Loucy (cell line): ENCODE measurements around the gene TACO1.

Source experiments
- H2AFZ ChIP-seq: fragments of 200-600 bp; sonication (generic); 2 replicates; pipeline ENCODE4 v1.6.0; 2016; ENCODE audit warnings: antibody characterized with exemption, mild to moderate bottlenecking, low read length, moderate library complexity
- H3F3A ChIP-seq: fragments of 200-600 bp; 2 replicates; pipeline ENCODE4 v1.6.0; 2016; ENCODE audit warnings: antibody characterized with exemption, low read depth, mild to moderate bottlenecking
- H3K27me3 ChIP-seq: fragments of 200-600 bp; sonication (generic); 2 replicates; pipeline ENCODE4 v1.6.1; 2014; ENCODE audit warnings: low read length, mild to moderate bottlenecking; ENCODE audit not compliant: insufficient read depth, poor library complexity, severe bottlenecking
- H3K36me3 ChIP-seq: fragments of 200-600 bp; sonication (generic); 2 replicates; pipeline ENCODE4 v1.6.1; 2016; ENCODE audit warnings: low read length; ENCODE audit not compliant: insufficient read depth
- H3K4me1 ChIP-seq: fragments of 200-600 bp; sonication (generic); 2 replicates; pipeline ENCODE4 v1.5.1; 2014; ENCODE audit warnings: low read length, mild to moderate bottlenecking; ENCODE audit not compliant: insufficient read depth, poor library complexity, severe bottlenecking
- H3K4me2 ChIP-seq: fragments of 200-600 bp; sonication (generic); 2 replicates; pipeline ENCODE4 v1.6.0; 2014; ENCODE audit warnings: antibody characterized with exemption, low read length, low read depth, mild to moderate bottlenecking; ENCODE audit not compliant: poor library complexity, severe bottlenecking
- H3K4me3 ChIP-seq: fragments of 200-600 bp; sonication (generic); 2 replicates; pipeline ENCODE4 v1.5.1; 2014; ENCODE audit warnings: low read length, mild to moderate bottlenecking, mixed read lengths; ENCODE audit not compliant: poor library complexity, severe bottlenecking
- H3K79me2 ChIP-seq: fragments of 200-600 bp; sonication (generic); 2 replicates; pipeline ENCODE4 v1.6.1; 2014; ENCODE audit warnings: low read length; ENCODE audit not compliant: insufficient read depth
- H3K9ac ChIP-seq: fragments of 200-600 bp; sonication (generic); 2 replicates; pipeline ENCODE4 v1.6.0; 2014; ENCODE audit warnings: mild to moderate bottlenecking, low read depth, low read length, moderate library complexity; ENCODE audit not compliant: poor library complexity, severe bottlenecking
- H3K9me2 ChIP-seq: fragments of 200-600 bp; sonication (generic); replicated peaks from 2 replicates; pipeline ENCODE4 v1.6.1; 2016; ENCODE audit warnings: low read depth, low read length, mixed read lengths
- H3K9me3 ChIP-seq: fragments of 200-600 bp; sonication (generic); 2 replicates; pipeline ENCODE4 v1.6.1; 2014; ENCODE audit warnings: mild to moderate bottlenecking, antibody characterized with exemption, low read length, low read depth; ENCODE audit not compliant: insufficient read depth
- H4K20me1 ChIP-seq: fragments of 200-600 bp; sonication (generic); 2 replicates; pipeline ENCODE4 v1.6.0; 2014; ENCODE audit warnings: antibody characterized with exemption, low read length, mild to moderate bottlenecking; ENCODE audit not compliant: insufficient read depth, poor library complexity, severe bottlenecking
- CTCF ChIP-seq: fragments of 200-600 bp; sonication (generic); conservative IDR thresholded peaks from 2 replicates; pipeline ENCODE4 v1.5.1; 2014; ENCODE audit warnings: mild to moderate bottlenecking, antibody characterized with exemption, low read length
- EZH2phosphoT487 ChIP-seq: fragments of 200-600 bp; IDR thresholded peaks from 2 replicates; pipeline ENCODE4 v1.6.1; 2018; ENCODE audit warnings: antibody characterized with exemption, mild to moderate bottlenecking, moderate library complexity, borderline replicate concordance

Gene TACO1

GRCh38 chr17:63610854-63611253 is 10.2 kb downstream of the TACO1 start:
- H3K79me2 ChIP-seq = no peaks in the 10 kb centered on the region
- no peaks in the 10 kb centered on the region for H3K9me2 ChIP-seq
- H4K20me1 ChIP-seq = no peaks in the 10 kb centered on the region
- H3K9ac ChIP-seq = no peak overlapping the region
- no peak overlapping the region for H2AFZ ChIP-seq
- no peak for TF ChIP-seq CTCF
- H3K4me2 ChIP-seq = no peak overlapping the region
- H3K4me1 ChIP-seq = no peaks in the 10 kb centered on the region
- H3K4me3 ChIP-seq = no peak overlapping the region
- peaks cover 20% of the 10 kb centered on the region; the same call in 1 of the 2 replicates for H3K36me3 ChIP-seq
- H3K9me3 ChIP-seq = no peaks in the 10 kb centered on the region
- no peaks in the 10 kb centered on the region for H3K27me3 ChIP-seq
- no peaks in the 10 kb centered on the region for H3F3A ChIP-seq

- no peak overlapping the region for H3K9ac ChIP-seq
- no peaks in the 10 kb centered on the region for H3F3A ChIP-seq
- H4K20me1 ChIP-seq = no peaks in the 10 kb centered on the region
- no peaks in the 10 kb centered on the region for H3K27me3 ChIP-seq
- H3K4me2 ChIP-seq = no peak overlapping the region
- no peaks in the 10 kb centered on the region for H3K9me2 ChIP-seq
- no peak overlapping the region for H3K4me3 ChIP-seq
- TF ChIP-seq CTCF (no peak), EZH2phosphoT487 (no peak)
- peaks cover 20% of the 10 kb centered on the region; the same call in 1 of the 2 replicates for H3K36me3 ChIP-seq
- H3K4me1 ChIP-seq = no peaks in the 10 kb centered on the region
- no peak overlapping the region for H2AFZ ChIP-seq
- H3K9me3 ChIP-seq = no peaks in the 10 kb centered on the region
- no peaks in the 10 kb centered on the region for H3K79me2 ChIP-seq
These were observed 10.7 kb downstream of the TACO1 start for GRCh38 chr17:63611354-63611753.

- no peaks in the 10 kb centered on the region for H3K9me2 ChIP-seq
- H3K4me1 ChIP-seq = no peaks in the 10 kb centered on the region
- H3K4me3 ChIP-seq = no peak overlapping the region
- H3K9ac ChIP-seq = no peak overlapping the region
- H4K20me1 ChIP-seq = no peaks in the 10 kb centered on the region
- H2AFZ ChIP-seq = no peak overlapping the region
- no peak overlapping the region for H3K4me2 ChIP-seq
- no peaks in the 10 kb centered on the region for H3K9me3 ChIP-seq
- H3K79me2 ChIP-seq = no peaks in the 10 kb centered on the region
- no peaks in the 10 kb centered on the region for H3K27me3 ChIP-seq
- H3F3A ChIP-seq = no peaks in the 10 kb centered on the region
- 0 out of 2 replicates have a peak, but pooled peaks cover under 1% of the 10 kb centered on the region for H3K36me3 ChIP-seq
- TF ChIP-seq EZH2phosphoT487 (no peak), CTCF (no peak)
These were observed 13.0 kb downstream of the TACO1 start for GRCh38 chr17:63613663-63614062.
